Mesothelial cell of epicardium (in vitro differentiated cells): Measurements from ENCODE around the gene ARHGEF39. TPM values are rescaled to one million over a fixed set of nuclear protein-coding genes. Genes with fewer than 3 reads are reported as not detected.

ENCODE experiments used
- DNase-seq, 2 experiments: peaks; one replicate each; pipeline ENCODE4 v3.0.0; 2021; ENCODE audit warnings: low spot score in 2 of 2; ENCODE audit not compliant: unreplicated experiment in 2 of 2
- H3K27ac Mint-ChIP-seq: 2 replicates; pipeline ENCODE4 v1.8.0; 2021; ENCODE audit warnings: mixed read lengths
- H3K27me3 Mint-ChIP-seq: 2 replicates; pipeline ENCODE4 v1.8.0; 2021; ENCODE audit warnings: low read depth, mixed read lengths
- H3K36me3 Mint-ChIP-seq: 2 replicates; pipeline ENCODE4 v1.8.0; 2021; ENCODE audit warnings: mixed read lengths
- H3K4me1 Mint-ChIP-seq: 2 replicates; pipeline ENCODE4 v1.8.0; 2021; ENCODE audit warnings: mixed read lengths
- H3K4me3 Mint-ChIP-seq: 2 replicates; pipeline ENCODE4 v1.8.0; 2021; ENCODE audit warnings: mild to moderate bottlenecking, moderate library complexity, mixed read lengths
- H3K9me3 Mint-ChIP-seq: 2 replicates; pipeline ENCODE4 v1.8.0; 2021; ENCODE audit warnings: mixed read lengths
- total RNA-seq: library from RNA; stranded (reverse); gene quantifications from 3 replicates; pipeline ENCODE4 v1.2.1, GENCODE V29; 2021
- TF ChIP-seq, protein P1 (sequence below): fragments of 200-600 bp; sonication (generic); IDR thresholded peaks from one replicate; pipeline ENCODE4 v1.5.0; 2021; ENCODE audit warnings: antibody characterized with exemption; ENCODE audit not compliant: unreplicated experiment

Gene ARHGEF39
- total RNA-seq, 1 donor from 2014 or later = 6.3 TPM

DNA sequence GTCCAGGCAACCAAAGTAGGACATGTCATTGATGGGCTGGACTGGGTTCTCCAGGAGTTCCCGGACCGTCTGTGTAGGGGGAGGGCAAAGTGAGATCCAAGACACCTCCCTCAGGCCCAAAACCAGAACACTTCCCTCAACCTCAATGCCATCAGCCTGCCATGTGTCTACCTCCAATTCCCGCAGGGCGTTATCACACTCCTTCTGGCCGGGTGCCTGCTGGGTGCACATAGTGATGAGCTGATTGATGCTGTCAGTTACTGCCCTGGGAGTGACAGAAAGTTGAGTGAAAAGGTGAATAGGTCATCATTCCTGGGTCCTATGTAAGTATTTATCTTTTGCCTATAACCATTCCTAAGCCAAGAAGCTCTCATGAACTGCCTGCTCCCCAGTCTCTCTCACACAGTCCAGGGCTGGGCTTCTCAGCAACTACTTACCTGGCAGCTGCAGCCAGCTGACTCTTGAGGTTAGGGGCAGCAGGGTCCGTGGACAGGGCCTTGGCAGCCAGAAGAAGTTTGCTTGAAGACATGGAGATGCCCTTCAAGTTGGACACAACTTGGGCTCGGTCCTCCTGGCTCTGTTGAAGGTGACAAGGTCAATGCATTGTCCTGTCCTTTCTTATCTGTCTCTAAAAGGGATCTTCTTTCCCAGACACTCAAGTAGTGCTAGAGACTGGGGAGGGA lies 46.0 kb upstream of the ARHGEF39 start:
- DNase-seq = no peak
- H3K9me3 Mint-ChIP-seq = no peaks in the 10 kb centered on the region
- no peaks in the 10 kb centered on the region for H3K27me3 Mint-ChIP-seq
- H3K36me3 Mint-ChIP-seq = peaks cover 60% of the 10 kb centered on the region
- no peak overlapping the region for H3K27ac Mint-ChIP-seq
- TF ChIP-seq, protein P1, sequence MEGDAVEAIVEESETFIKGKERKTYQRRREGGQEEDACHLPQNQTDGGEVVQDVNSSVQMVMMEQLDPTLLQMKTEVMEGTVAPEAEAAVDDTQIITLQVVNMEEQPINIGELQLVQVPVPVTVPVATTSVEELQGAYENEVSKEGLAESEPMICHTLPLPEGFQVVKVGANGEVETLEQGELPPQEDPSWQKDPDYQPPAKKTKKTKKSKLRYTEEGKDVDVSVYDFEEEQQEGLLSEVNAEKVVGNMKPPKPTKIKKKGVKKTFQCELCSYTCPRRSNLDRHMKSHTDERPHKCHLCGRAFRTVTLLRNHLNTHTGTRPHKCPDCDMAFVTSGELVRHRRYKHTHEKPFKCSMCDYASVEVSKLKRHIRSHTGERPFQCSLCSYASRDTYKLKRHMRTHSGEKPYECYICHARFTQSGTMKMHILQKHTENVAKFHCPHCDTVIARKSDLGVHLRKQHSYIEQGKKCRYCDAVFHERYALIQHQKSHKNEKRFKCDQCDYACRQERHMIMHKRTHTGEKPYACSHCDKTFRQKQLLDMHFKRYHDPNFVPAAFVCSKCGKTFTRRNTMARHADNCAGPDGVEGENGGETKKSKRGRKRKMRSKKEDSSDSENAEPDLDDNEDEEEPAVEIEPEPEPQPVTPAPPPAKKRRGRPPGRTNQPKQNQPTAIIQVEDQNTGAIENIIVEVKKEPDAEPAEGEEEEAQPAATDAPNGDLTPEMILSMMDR = no peak
- H3K4me3 Mint-ChIP-seq = no peak overlapping the region
- H3K4me1 Mint-ChIP-seq = no peaks in the 10 kb centered on the region

DNA sequence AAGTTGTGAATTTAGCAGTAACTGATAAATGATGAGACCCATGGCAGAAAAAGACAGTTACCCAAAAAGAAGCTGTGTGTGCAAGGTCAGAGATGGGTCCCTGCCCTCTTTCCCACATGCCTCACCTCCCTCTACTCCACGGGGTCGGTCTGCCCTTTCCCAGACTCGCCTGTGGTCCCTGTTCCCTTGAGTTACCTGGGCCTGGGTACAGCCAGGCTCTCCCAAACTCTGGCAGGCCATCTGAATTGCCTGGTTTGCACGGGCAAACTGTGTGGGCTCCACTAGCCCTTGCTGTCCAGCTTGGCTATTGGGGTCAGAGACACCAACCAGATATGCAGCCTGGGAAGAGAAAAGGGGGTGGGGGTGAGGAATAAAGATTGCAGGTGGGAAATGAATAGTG lies 43.2 kb upstream of the ARHGEF39 start:
- Mint-ChIP-seq H3K4me3 (no peak overlapping the region), H3K4me1 (no peaks in the 10 kb centered on the region), H3K27me3 (no peaks in the 10 kb centered on the region), H3K9me3 (no peaks in the 10 kb centered on the region), H3K27ac (no peak overlapping the region), H3K36me3 (peaks cover 61% of the 10 kb centered on the region)
- TF ChIP-seq, protein P1 = no peak
- DNase-seq = no peak

DNA sequence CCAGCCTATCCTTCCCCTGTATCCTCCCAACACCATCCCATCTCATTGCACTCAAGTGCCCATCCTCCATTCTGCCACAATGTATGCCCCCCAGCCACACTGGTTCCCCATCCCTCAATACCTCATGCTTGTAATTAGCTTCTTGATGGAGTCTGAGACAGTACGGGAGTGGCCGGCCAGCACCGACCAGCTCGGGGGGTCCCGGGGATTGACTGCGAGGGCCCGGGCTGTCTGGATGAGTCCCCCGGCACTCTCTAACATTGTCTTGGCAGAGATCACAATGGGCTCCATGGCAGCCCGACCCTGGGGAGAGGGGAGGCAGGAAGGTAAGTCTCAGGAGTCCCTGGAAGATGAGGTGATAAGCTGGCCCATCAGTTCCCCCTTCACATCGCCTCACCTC lies 42.0 kb upstream of the ARHGEF39 start:
- no peaks in the 10 kb centered on the region for H3K4me1 Mint-ChIP-seq
- no peak overlapping the region for H3K27ac Mint-ChIP-seq
- TF ChIP-seq, protein P1 = no peak
- H3K36me3 Mint-ChIP-seq = peaks cover 66% of the 10 kb centered on the region
- DNase-seq = no peak
- no peaks in the 10 kb centered on the region for H3K27me3 Mint-ChIP-seq
- no peaks in the 10 kb centered on the region for H3K9me3 Mint-ChIP-seq
- no peak overlapping the region for H3K4me3 Mint-ChIP-seq

DNA sequence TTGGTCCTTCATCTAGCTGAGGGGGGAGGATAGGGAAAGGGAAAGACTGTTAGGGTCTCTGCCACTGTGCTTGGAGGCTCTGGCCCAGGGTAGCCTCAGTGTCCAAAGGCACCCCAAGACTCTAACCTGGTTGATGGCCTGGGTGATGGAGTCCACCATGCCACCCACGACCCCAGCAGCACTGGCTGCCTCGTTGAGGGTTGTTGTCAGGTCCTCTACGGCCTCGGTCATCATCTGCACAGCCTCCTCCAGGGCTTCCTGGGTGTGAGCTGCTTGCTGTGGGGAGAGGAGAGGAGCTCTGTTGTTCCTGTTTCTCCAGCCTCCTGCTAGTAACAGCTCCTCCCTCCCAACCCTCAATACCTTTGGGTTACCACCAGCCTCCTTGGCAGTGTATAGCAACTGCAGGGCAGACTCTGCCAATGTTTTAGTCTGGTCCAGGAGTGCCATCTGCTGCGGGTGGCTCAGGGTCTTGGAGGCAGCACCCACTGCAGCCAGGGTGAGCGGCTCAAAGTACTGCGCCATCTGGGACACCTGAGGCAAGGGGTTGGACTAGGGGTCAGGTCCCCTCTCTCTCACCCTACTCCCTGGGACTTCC lies 40.9 kb upstream of the ARHGEF39 start:
- Mint-ChIP-seq H3K4me3 (no peak overlapping the region), H3K9me3 (no peaks in the 10 kb centered on the region), H3K36me3 (peaks cover 59% of the 10 kb centered on the region), H3K27ac (no peak overlapping the region), H3K4me1 (no peaks in the 10 kb centered on the region), H3K27me3 (no peaks in the 10 kb centered on the region)
- no peak for DNase-seq
- TF ChIP-seq, protein P1 = no peak

DNA sequence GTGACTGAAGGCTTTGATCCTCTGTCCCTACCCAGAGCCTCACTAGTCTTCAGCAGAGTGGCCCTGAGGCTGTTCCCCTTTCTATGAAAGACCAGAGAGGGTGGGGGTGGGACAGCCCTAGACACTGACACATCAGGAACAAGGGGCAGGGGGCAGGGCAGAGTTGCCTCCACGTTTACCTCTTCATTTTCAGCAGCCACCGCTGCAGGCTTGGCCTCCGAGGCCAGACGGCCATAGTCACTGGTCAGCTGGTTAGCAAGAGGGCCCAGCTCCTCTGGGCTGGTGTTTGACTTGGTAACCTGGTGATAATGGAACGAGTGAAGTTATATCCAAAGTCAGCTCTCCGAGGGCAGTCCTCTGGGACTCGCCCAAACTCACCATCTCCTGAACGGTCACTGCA lies 40.4 kb upstream of the ARHGEF39 start:
- TF ChIP-seq, protein P1 = no peak
- Mint-ChIP-seq H3K27me3 (no peaks in the 10 kb centered on the region), H3K27ac (no peak overlapping the region), H3K9me3 (no peaks in the 10 kb centered on the region), H3K4me1 (no peaks in the 10 kb centered on the region), H3K36me3 (peaks cover 54% of the 10 kb centered on the region), H3K4me3 (no peak overlapping the region)
- no peak for DNase-seq
